Measurements from ENCODE around the gene CADPS. TPM values are rescaled to one million over a fixed set of nuclear protein-coding genes. Genes with fewer than 3 reads are reported as not detected.
A peak's percentile ranks its signal among the peaks of the same experiment; 100 is the strongest.

CADPS gene
- total RNA-seq, 1 donor from 2014 or later = not detected

DNA sequence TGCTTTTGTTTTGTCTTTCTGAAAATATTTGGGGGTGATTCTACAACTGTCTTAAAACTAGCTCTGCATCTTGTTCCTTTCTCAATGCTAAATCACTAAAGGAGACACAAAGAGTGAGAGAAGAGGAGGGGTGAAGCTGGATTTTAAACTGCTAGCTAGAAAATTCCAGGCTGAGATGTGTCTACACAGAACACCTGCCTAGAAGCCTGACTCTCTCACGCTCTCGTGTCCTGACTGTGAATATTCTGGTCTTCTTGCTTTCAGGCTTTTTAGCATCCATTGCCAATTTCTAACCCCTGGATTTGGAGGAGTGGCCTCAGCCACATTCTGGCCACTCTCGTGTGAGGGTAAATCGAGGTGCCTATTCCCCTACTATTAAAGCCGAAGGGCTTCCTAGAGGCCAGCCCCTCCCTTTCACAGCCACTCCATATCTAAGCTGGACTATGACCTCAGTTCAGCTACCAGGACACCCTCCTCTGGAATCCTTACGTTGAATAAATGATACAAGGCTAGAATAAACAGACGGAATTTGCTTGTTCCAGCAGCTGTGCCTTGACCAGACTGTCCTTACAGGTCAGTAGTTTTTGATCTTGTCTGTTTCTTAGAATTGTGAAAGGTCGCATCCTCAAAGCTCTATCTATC, 353.6 kb downstream of the CADPS start:
- DNase-seq (ENCODE audit: low read depth in 2 of 2) = no peak

DNA sequence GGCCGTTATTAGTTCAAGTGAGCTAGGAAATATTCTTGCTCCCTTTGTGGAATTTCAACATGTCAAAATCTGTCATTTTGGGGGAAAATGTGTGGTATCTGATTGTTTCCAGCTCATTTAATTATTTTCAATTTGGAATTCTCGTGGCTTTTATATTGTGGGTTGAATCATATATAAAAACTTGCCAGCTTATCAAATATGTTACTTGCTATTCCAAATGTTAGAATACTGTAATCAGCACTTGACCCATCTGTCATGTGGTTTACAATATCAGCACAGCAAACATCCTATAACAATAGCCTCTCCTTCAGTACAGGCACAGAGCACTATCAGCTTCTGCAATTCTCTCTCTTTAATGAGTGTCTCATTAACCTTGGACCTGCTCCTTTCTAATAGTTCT, 371.7 kb downstream of the CADPS start:
- DNase-seq (ENCODE audit: low read depth in 2 of 2) = no peak

DNA sequence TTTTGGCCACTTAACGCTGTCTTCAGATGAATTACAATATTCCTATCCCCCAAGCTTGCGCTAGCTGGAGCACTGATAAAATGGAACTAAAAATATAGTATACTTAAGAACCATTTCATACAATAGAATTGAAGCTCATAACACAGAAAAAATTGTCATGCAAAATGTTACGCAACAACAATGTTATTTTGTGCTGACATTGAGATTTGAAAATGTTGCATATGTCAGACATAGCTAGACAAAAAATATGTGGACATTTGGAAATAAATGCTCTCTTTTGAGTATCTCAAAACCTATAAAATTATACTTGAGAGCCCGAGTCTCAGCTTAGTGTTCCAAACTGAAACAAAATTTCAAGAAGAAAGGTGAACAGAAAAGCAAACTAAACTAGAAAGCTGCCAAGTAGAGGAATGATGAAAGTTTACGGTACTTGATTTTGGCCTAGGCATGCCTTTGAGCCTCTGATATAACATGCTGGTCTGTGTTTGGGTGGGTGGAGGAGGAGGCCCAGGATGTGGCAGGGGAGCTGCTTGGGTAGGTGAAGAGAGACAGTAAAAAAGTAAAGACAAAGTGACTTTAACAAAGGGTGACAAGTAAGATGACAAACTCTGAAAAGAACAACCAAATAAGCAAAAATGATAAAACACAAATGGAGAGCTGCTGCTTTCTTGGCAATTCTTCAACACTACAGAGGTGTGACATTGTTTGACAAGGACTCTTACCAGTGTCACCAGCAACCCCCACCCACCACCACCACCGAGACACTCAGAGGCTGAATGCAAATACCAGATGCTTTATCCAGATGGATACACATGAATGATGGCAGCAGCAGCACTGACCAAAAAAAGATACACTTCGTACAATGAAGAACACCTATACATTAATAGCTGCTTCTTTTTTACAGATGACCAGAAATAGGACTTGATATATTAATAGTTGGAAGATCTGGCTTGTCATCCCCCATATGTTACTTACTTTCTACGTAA, 372.6 kb downstream of the CADPS start:
- no peak for DNase-seq (ENCODE audit: low read depth in 2 of 2)

DNA sequence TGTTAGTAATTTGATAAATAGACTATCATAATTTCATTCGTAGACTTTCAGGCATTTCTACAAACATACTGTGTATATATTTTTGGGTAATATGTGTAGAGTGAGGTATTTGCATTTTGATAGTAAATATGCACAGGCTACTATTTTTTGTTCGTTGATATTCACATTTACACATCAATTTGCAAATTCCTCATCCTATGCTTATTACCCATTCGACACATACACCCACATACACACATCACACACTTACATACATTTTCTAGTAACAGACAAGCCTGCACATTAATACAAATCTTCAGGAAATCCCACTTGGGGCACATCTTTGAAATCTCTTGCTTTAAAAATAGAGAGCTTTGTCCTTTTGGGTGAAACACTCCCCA, 373.9 kb downstream of the CADPS start:
- no peak for DNase-seq (ENCODE audit: low read depth in 2 of 2)

DNA sequence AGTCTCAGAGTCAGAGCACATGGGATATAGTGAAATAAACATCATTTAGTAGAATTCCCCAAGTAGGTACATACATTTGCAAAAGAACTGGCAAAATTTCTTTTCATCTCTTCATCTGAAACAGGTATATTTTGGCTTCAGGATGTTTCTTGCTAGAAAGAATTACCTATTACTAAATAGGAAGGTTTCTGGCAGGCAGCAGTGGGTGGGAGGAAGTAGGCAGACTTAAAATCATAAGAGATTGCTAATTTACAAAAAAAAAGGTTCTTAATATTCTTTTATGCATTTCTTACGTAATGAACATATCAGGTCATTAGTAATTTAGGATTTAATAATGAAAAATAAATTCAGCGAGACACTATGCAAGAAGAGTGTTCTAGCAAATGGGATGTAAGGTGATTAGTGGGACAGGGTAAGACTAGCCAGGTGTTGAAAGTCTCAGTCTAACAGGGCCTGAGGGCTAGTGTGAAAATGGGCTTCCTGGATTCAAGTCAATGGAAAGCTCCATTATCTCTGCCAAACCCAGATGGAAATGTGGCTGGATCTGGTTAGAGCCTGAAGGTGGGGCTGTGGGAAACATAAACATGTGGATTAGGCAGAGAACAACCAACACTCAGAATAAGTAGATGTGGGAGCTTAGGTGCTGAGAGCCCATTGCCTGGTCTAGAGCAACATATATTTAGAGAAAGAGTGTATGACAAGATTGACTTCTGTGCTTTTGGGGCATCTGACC, 374.5 kb downstream of the CADPS start:
- DNase-seq (ENCODE audit: low read depth in 2 of 2) = no peak

DNA sequence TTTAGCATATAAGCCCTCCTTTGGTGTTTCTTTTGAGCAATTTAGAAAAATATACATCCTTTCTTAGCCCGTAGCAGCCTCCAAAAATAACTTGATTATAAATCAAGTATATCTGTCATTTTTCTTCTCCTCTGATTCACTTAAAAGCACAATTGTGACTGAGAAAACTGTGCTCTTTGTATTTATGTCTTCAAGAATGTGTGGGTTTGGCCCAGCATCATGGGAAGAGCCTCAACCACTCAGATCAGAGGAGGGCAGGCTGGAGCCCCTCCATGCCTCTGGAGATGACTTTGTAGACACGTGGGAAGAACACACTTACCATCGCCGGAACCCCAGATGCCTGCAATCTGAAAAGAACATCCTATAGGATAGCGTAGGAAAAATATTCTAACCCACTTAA, 378.1 kb downstream of the CADPS start:
- DNase-seq (ENCODE audit: low read depth in 2 of 2) = no peak

DNA sequence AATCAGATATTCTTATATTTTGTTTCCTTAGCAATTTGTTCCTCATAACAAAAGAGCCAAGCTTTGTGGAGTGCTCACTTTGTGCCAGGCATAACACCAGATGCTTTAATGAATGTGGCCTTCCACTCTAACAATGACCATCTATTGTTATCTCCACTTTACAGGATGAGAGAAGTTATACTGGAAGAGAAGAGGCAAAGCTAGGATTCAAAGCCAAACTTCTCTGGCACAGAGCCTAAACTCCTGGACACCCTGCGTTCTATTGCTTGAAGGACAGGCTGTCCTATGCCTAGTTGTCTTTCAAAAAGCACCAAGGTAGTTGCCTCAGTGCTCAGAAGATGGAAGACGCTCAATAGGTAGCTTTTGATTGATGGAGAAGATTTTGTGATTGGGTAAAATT, 378.7 kb downstream of the CADPS start:
- peak in 1 of 2 donors; percentile 0 for DNase-seq (ENCODE audit: low read depth in 2 of 2)

DNA sequence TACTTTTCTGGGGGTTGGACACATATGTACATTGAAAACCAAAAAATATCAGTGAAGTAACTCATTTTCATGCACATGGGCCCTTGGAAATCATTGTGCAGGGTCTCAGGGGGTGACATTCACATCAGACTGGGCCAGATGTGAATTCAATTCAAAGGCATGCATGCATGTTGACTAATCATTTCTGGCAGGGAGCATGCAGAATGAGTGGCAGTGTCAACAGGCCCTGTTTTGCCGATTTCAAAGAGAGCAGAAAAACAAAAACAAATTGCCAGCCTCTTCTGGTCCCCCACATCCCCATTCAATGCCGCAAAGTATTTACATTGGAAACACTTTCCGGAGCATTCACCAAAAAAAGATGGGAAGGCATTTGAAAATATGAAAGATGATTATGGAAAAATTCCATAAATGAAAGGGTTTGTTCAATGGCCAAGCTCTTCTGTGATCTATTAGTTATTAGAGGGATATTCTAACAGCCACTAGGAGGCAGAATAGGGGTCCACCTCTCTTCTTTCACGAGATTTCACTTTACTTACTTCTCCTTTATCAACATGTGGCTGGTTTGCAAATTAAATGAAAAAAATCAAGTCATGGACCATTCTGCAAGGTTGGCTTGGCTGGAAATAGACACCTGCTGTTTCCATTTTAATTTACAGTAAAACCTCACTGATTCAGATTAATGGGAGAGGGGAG, 382.0 kb downstream of the CADPS start:
- DNase-seq (ENCODE audit: low read depth in 2 of 2) = no peak

DNA sequence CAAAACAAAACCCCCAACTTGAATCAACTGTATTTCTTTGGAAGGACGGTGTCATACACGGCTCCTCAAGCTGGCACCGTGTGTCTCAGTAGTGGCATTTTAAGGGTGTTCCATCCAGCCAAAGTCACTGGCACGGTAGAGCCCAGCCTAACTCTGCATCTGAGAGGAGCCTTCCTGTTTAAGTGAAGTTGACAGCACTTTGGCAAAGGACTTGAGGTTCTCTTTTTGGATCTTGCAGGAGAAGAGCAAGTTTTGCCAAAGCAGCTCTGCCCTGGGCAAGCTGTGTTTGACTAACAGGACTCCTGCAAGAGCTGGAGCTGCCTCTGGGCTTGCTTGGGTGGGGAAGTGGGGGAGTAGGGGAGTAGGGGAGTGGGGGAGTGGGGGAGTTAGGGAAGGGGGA, 392.3 kb downstream of the CADPS start:
- DNase-seq (ENCODE audit: low read depth in 2 of 2) = no peak

DNA sequence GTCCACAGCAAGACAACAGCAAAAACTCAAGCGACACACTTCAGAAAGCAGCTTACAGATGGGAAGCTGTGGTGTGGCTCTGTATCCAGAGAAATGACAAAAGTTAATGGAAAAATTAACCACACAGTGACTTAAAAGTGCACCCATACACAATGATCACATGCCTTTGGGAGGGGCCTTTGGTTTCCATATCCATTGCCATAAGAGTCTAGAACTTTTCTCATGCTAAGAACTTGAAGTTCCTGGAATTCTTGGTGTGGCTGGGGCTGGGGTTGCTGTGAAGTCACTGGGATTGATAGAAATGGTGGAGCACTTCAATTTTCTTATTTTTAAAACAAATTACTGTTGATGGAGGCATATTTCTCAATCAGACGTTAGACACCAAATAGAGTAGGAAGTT, 393.3 kb downstream of the CADPS start:
- no peak for DNase-seq (ENCODE audit: low read depth in 2 of 2)

DNA sequence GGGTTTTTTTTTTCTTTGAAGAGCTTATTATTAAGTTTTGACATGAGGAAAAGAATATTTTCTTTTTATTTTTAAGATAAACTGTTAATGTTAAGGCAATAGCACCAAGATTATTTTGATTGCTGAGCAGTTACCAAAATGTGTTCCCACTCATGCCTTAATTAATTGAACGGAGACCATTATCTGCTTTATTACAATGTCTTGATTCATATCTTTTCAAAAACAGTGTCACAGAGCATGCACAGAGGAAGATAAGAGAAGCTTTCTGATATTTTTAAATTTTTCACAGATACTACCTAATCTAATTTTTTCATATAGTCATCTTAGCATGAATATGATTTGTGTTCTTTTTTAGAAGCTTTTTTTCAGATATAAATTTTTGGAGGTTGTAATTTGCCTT, 395.2 kb downstream of the CADPS start:
- no peak for DNase-seq (ENCODE audit: low read depth in 2 of 2)

DNA sequence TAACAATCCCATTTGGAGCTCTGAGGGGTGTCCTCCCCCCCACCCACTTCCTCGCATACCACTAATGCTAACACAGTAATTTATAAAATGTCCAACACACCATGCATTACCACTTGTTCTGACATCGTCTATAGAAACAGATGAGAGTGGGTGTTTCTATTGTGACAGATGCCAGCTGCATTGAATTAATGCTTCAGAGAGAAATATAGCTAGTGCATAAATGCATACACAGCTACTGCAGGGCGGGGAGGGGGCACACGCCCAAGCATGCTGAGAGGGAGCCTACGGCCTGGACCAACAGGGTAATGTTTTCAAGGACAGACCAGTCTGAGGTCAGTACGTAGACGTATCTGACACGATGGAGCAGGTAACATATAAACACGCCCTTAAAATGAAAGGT, 395.9 kb downstream of the CADPS start:
- no peak for DNase-seq (ENCODE audit: low read depth in 2 of 2)

DNA sequence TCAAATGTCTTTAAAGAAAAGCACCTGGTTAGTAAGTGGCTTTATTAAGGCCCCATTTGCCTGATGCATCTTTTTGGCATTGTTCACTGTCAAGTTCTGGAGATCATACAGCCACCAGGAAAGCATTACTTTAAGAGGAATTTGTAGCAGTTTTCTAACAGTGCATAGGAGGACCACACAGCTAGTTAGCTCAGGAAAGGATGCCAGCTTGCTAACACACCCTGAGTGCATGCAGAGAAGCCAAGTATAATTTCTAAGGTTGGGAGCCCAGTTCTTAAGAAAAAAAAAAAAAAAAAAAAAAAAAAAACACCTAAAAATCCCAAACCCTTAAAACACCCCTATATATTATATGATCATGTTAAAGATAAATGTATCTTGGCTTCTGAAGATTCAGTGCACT, 399.9 kb downstream of the CADPS start:
- no peak for DNase-seq (ENCODE audit: low read depth in 2 of 2)

DNA sequence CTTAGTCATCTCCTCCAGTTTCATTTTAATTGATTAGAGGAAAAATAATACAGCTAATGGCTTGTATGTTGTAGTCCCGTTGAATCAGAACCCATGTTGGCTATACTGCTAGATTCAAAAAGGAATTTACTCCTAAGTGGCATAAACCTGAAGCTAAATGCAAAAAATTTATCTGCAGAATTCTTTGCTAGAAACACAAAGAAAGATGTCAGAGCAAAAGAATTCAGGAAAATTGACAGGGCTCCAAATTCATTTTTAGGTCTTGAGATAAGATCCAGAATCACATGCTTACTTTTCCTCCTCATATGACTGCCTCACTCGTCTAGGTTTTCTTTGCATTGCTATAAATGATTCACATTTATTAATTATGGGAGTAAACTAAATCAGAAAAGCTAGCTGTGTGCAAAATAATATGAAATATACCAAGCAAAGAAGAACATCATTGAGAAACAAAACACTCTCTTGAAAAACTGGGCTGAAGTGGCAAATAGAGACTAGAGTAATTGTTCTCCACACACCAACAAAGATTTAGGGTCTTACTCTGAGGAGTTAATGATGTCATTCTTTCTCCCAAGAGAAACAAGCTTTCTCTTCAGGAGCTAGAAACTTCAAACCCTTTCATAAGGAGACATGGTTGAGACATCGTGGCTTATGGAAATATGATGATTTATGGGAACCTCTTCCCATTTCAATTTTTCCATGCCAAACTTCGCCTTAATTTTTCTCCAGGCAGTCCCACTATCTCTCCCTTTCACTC, 407.1 kb downstream of the CADPS start:
- DNase-seq (ENCODE audit: low read depth in 2 of 2) = no peak

DNA sequence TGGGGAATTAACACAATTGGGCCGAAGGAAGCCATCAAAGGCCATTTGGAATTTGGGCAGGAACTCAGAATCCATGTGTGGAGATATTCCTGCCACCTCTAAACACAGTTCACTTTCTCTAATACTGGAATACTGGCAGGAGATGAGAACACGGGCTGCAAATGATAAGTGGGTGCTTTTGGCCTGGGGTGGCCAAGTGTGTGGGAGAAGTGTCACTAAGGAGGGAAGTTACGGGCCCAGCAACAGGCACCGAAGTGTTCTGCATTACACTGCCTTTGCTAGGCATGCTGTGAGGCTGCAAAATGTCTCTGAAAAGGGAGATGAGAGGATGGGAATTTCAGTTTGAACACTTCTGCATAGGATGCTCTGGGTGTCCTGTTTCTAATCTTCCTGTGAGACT, 412.4 kb downstream of the CADPS start:
- no peak for DNase-seq (ENCODE audit: low read depth in 2 of 2)

DNA sequence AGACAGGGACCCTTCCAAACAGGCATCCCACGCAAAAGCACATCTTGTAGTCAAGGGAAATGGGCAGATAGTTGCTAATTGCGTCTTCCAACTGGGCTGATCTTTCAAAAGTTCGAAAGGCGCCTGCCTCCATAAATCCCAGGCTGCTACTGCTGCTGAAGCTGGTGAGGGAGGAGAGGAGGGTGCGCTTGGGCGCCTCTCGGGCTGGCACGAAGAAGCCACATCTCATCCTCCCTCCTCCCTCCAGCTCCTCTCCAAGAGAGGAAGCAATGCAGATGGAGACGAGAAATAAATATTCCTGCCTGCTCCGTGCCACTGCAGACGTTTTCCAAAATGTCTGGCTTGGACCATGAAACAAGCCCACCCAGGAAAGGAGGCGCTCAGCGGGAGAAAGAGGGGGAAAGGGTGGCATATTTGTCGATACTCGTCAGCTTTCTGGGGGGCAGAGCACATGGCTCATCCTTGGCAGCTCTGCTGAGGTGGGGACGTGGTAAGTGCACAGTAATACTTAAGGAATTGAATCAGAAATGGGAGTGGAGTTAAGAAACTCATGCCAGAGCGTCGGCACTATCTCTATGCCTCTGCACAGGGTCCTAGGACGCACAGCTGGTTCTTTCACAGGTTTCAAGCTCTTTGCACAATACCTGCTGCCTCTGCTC, 413.0 kb downstream of the CADPS start:
- DNase-seq (ENCODE audit: low read depth in 2 of 2) = no peak

DNA sequence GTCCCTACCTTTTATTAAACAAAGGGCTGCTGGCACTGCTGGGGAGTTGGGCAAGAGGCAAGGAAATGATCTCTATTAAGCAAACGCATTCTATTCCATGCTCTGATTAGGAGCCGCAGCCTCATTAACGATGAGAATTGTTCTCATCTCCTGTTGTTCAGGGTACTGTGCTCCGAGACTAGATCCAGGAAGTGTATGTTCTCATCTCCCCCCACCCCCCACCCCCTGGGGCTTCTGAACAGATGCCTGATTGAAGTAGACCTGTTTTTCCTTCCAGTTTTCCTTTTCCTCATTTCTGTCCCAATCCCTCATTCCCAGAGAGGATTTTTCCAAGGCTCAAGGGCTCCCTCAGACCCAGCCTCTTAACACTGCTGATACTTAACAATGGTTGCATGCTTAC, 420.3 kb downstream of the CADPS start:
- DNase-seq (ENCODE audit: low read depth in 2 of 2) = no peak

DNA sequence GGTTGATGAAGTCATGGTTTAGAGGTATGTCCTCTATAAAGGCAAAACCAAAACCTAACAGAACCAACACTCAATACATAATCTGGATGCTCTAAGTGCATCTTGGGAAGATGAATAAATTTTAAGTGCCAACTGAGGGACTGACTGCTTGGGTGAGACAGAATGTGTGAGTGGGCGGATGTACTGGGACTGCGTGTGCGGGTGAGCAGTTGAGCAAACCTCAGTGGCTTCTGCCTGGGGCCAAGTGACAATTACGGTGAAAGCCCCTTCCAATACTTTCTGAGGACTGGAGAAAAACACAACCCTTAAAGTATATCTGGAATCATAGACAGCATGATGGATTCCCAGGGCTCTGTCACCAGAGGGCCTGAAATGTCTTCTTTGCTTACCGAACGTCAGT, 421.8 kb downstream of the CADPS start:
- no peak for DNase-seq (ENCODE audit: low read depth in 2 of 2)

DNA sequence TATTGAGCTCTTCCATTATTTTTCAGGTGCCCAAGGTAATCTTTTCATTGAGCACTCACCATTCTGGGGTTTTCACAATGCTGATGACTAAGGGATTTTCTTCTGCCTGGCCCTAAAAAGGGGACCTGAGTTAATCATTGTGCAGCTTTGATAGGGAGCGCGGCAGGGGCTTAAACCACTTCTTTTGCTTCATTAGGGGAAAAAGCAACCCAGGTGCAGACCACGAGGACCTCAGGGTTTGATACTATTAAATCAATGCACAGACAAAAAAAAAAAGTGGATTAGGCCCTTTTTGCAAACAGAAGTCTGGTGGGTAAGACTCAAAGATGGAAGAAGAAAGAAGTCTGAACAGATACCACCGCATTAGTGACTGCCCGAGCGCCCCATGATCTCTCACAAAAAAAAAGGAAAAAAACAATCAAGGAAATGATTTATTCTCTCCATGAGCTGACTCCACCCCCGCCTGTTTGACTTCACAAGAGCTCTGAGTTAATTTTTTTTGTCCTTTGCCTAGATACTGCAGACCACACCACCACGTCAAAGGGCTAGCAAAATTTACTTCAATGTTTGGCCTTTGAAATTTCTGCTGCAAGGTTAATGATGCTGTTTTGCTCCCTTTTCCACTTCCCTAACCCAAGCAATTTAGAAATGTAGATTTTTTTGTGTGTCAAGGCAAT, 423.9 kb downstream of the CADPS start:
- no peak for DNase-seq (ENCODE audit: low read depth in 2 of 2)
